Epithelial cell of proximal tubule (primary cell): ENCODE results near the gene MRPL12. TPM values are rescaled to one million over a fixed set of nuclear protein-coding genes. Genes with fewer than 3 reads are reported as not detected.

Source experiments
- DNase-seq: peaks from one replicate; pipeline ENCODE4 v3.0.0-alpha.2; 2011; ENCODE audit warnings: low read depth
- H3K4me3 ChIP-seq: 2 replicates; pipeline ENCODE4 v1.5.1; 2011; ENCODE audit warnings: low read depth, mild to moderate bottlenecking, low read length
- total RNA-seq: library from RNA; depleted of rRNA; stranded (reverse); fragments of >200 nt; gene quantifications from 2 replicates; pipeline ENCODE4 v1.2.3, GENCODE V29; 2015
- TF ChIP-seq, protein P1 (sequence below): conservative IDR thresholded peaks from 2 replicates; pipeline ENCODE4 v1.5.1; 2012; ENCODE audit warnings: low read depth, mild to moderate bottlenecking, low read length

The MRPL12 gene
- total RNA-seq, 1 donor from 2014 or later: 127 TPM

DNA sequence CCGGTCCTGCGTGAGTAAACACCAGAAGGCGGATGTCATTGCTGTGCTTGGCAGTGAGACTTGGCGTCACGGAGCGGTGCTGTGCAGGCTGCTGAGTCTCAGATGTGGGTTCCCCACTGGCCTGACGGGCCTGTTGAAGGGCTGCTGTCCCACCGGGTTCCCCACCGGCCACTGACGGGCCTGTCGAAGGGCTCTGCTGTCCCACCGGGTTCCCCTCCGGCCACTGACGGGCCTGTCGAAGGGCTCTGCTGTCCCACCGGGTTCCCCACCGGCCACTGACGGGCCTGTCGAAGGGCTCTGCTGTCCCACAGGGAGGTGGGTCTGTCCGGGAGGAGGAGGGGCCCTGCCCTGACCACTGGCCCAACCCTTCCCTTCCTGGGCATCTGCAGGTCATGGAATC is 16.6 kb upstream of the MRPL12 start:
- no peak for DNase-seq
- TF ChIP-seq, protein P1, sequence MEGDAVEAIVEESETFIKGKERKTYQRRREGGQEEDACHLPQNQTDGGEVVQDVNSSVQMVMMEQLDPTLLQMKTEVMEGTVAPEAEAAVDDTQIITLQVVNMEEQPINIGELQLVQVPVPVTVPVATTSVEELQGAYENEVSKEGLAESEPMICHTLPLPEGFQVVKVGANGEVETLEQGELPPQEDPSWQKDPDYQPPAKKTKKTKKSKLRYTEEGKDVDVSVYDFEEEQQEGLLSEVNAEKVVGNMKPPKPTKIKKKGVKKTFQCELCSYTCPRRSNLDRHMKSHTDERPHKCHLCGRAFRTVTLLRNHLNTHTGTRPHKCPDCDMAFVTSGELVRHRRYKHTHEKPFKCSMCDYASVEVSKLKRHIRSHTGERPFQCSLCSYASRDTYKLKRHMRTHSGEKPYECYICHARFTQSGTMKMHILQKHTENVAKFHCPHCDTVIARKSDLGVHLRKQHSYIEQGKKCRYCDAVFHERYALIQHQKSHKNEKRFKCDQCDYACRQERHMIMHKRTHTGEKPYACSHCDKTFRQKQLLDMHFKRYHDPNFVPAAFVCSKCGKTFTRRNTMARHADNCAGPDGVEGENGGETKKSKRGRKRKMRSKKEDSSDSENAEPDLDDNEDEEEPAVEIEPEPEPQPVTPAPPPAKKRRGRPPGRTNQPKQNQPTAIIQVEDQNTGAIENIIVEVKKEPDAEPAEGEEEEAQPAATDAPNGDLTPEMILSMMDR: no peak
- H3K4me3 ChIP-seq: no peak overlapping the region

DNA sequence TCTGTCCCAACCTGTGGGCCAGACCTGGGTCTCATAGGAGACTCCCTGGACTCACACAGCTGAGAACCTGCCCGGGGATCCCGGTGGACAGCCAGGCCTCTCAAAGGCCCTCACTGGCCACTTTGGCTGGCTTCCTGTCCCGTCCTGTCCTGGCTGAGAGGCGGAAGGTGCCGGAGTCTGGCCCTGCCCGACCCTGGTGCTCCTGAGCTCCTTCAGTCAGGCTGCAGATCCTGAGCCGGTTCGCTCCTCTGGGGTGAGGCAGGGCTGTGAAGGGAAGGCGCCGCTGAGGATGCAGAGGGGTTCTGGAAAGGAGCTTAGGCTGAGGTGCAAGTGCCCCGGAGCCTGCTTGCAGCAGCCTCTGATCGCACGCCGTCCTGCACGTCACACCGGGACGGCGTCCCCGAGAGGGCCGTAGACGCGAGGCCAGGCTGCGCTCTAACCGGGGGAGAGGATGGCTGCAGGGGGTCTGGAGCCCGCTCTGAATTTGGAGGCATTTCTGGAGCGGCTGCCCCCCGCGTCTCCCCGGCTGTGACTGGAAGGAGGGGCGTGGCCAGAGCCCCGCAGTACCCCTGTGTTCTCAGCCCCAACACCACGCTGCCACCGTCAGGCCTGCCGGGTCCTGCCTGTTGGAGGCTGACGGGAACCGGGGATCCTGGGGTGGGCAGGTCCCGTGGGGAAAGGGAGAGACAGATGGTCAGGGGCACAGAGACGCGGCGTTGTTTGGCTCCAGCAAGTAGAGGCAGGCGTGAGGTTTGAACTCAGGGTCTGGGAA is 15.2 kb upstream of the MRPL12 start:
- TF ChIP-seq, protein P1: no peak
- no peak overlapping the region for H3K4me3 ChIP-seq
- no peak for DNase-seq

DNA sequence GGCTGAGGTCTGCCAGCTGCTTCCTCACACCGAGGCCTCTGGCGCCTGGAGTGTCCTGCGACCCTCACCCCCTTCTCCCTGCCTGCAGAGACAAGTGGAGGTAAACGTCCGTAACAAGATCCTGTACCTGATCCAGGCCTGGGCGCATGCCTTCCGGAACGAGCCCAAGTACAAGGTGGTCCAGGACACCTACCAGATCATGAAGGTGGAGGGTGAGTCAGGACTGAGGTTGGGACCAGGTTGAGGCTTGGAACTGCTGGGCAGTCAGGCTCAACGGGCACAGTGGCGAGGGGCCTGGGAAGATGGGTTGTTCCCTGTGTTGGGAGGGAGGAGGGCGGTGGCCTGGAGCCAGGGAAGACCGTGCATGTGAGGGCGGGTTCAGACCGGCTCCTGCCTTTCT is 14.6 kb upstream of the MRPL12 start:
- TF ChIP-seq, protein P1: no peak
- DNase-seq: no peak

DNA sequence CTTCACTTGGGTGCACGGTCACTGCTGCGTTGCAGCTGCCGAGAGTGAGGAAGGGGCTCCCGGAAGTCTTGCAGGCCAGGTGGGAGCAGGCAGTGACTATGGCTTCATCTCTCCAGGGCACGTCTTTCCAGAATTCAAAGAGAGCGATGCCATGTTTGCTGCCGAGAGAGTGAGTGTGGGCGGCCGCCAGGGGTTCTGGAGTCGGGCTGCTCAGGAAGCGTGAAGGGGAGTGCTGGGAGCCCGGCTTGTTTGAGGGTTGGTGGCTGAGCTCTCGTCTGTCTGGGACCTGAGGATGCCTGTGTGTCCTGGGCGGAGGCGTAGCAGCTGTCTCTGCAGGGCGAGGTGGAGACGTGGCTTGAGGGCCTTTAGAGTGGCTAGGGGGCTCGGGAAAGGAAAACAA is 13.1 kb upstream of the MRPL12 start:
- no peak overlapping the region for H3K4me3 ChIP-seq
- TF ChIP-seq, protein P1: no peak
- no peak for DNase-seq

More for the DNA sequence above, 14.6 kb upstream of the MRPL12 start:
- H3K4me3 ChIP-seq: no peak overlapping the region

DNA sequence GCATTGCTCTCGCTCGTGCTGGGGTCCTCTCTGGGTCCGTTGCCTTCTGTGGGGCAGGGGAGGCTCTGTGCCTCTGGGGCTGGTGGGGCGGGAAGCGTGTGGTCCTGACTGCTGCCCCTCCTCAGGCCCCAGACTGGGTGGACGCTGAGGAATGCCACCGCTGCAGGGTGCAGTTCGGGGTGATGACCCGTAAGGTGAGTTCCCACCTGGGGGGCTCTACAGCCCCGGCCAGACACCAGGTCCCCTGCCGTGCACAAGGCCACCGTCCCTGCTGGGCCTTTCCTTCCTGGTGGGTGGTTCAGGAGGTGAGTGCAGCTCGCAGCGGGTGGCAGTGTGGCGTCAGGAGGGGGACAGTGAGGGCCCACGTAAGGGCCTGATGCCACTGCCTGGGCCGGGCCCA is 12.6 kb upstream of the MRPL12 start:
- TF ChIP-seq, protein P1: no peak
- no peak overlapping the region for H3K4me3 ChIP-seq
- DNase-seq: no peak

DNA sequence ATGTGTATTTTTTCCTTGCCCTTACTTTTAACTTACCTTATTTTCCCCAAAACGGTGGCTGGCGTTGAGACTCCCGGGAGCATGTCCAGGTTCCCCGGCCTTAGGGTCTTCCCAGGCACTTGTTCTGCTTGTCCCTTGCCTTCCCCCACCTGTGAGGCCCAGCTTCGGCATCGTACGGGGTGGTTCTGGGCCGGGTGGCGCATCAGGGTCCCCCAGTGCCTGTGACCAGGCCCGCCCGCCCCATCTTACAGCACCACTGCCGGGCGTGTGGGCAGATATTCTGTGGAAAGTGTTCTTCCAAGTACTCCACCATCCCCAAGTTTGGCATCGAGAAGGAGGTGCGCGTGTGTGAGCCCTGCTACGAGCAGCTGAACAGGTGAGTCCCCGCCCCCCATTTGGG is 12.0 kb upstream of the MRPL12 start:
- no peak overlapping the region for H3K4me3 ChIP-seq
- TF ChIP-seq, protein P1: no peak
- no peak for DNase-seq

DNA sequence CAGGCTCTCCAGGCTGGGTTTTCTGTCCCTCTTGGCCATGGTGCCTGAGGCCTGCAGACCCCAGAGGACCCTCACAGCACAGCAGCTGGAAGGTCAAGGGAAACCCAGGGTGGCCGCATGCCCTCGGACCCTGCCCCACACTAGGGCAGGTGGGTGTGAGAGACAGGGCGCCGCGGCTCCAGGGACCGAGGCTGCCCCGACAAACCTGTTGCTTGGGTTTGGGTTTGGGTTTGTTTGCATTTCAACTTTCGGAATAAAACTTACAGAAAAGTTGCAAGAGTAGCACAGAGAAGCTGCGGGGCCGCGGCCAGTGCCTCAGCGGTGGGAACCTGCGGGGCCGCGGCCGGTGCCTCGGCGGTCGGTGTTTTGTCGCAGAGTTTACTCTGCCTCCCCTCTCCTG is 11.6 kb upstream of the MRPL12 start:
- no peak for DNase-seq
- TF ChIP-seq, protein P1: no peak
- H3K4me3 ChIP-seq: no peak overlapping the region
